H1 (cell line): ENCODE data around the gene SLC35B4. TPM values are rescaled to one million over a fixed set of nuclear protein-coding genes. Genes with fewer than 3 reads are reported as not detected.

Experiments used
- CTCF ChIA-PET: fragments of 300-600 bp; sonication (Branson Sonifier 250); formaldehyde crosslinking; loops from one replicate; lab custom pipeline; 2021; ENCODE audit not compliant: partially characterized antibody; lab: Charles Lee
- POLR2A ChIA-PET: fragments of 300-600 bp; sonication (Branson Sonifier 250); formaldehyde crosslinking; loops from one replicate; lab custom pipeline; 2021; ENCODE audit warnings: inconsistent platforms; ENCODE audit not compliant: partially characterized antibody; lab: Charles Lee
- DNase-seq, 2 experiments: peaks; one replicate each; pipeline versions ENCODE4 v3.0.0 to v3.0.0-alpha.2; 2010 to 2022; ENCODE audit warnings: low spot score in 2 of 2, low read depth in 1 of 2, mixed read lengths in 1 of 2
- FAIRE-seq: peaks from 2 replicates; lab custom pipeline; 2011; peaks lifted over from hg19 to GRCh38; lab: Jason Lieb, UNC
- H2AFZ ChIP-seq: 2 replicates; pipeline ENCODE4 v1.8.1; 2012; ENCODE audit warnings: low read length, inconsistent platforms
- H2AK5ac ChIP-seq: 2 replicates; pipeline ENCODE4 v1.6.1; 2013; ENCODE audit warnings: low read depth, low read length
- H2BK120ac ChIP-seq: replicated peaks from 2 replicates; pipeline ENCODE3; 2013; ENCODE audit warnings: low read depth, low read length, inconsistent platforms
- H2BK12ac ChIP-seq: 2 replicates; pipeline ENCODE4 v1.6.1; 2013; ENCODE audit warnings: low read depth, low read length
- H2BK15ac ChIP-seq: 2 replicates; pipeline ENCODE4 v1.6.1; 2013; ENCODE audit warnings: low read length
- H2BK20ac ChIP-seq: 2 replicates; pipeline ENCODE4 v1.6.1; 2013; ENCODE audit warnings: low read length
- H2BK5ac ChIP-seq: 2 replicates; pipeline ENCODE4 v1.6.1; 2013; ENCODE audit warnings: low read depth, low read length
- H3K14ac ChIP-seq: 2 replicates; pipeline ENCODE4 v1.6.1; 2013; ENCODE audit warnings: inconsistent platforms; ENCODE audit not compliant: insufficient read length
- H3K18ac ChIP-seq: 2 replicates; pipeline ENCODE4 v1.6.1; 2013; ENCODE audit warnings: low read length; ENCODE audit errors: extremely low read depth
- H3K23ac ChIP-seq: 2 replicates; pipeline ENCODE4 v1.6.1; 2013; ENCODE audit warnings: inconsistent platforms; ENCODE audit not compliant: insufficient read length
- H3K23me2 ChIP-seq: 2 replicates; pipeline ENCODE4 v1.6.1; 2013; ENCODE audit warnings: low read depth, low read length
- H3K27ac ChIP-seq: 2 replicates; pipeline ENCODE4 v1.6.1; 2011; ENCODE audit warnings: low read depth, low read length, inconsistent platforms
- H3K27me3 ChIP-seq, 4 experiments: replicated peaks in 1 of 4; 1 replicate in 1 of 4; 2 replicates in 3 of 4; pipeline versions ENCODE4 v1.6.1 to v1.8.1; 2011 to 2013; ENCODE audit warnings: low read length in 3 of 4, mild to moderate bottlenecking in 3 of 4, inconsistent platforms in 2 of 4, mixed read lengths in 2 of 4, moderate library complexity in 1 of 4; ENCODE audit not compliant: control insufficient read depth in 3 of 4, insufficient read depth in 3 of 4; ENCODE audit errors: extremely low read depth in 1 of 4
- H3K36me3 ChIP-seq, 4 experiments: 2 replicates each; pipeline versions ENCODE4 v1.6.1 to v1.8.1; 2011 to 2013; ENCODE audit warnings: mild to moderate bottlenecking in 4 of 4, low read length in 3 of 4, moderate library complexity in 2 of 4, control low read depth in 1 of 4, inconsistent platforms in 1 of 4; ENCODE audit not compliant: insufficient read depth in 4 of 4, control insufficient read depth in 2 of 4
- H3K4ac ChIP-seq: replicated peaks from 2 replicates; pipeline ENCODE3; 2013; ENCODE audit warnings: low read length, low read depth, mixed read lengths, inconsistent platforms; ENCODE audit not compliant: insufficient read length
- H3K4me1 ChIP-seq, 4 experiments: replicated peaks in 1 of 4; 1 replicate in 1 of 4; 2 replicates in 3 of 4; pipeline versions ENCODE4 v1.6.1 to v1.8.1; 2011 to 2013; ENCODE audit warnings: low read length in 3 of 4, inconsistent platforms in 2 of 4, mixed read lengths in 1 of 4; ENCODE audit not compliant: insufficient read depth in 4 of 4, control insufficient read depth in 3 of 4
- H3K4me2 ChIP-seq, 2 experiments: 2 replicates each; pipeline versions ENCODE4 v1.6.1 to v1.8.1; 2011 to 2013; ENCODE audit warnings: low read depth in 2 of 2, low read length in 2 of 2, control low read depth in 1 of 2, inconsistent platforms in 1 of 2, mild to moderate bottlenecking in 1 of 2; ENCODE audit not compliant: insufficient read depth in 1 of 2
- H3K4me3 ChIP-seq, 4 experiments: fragments of 200-600, 300-600 bp in 1 of 4; sonication (generic), shearing (Covaris generic), sonication (Bioruptor Twin) in 1 of 4; 2 replicates each; pipeline versions ENCODE4 v1.5.1 to v1.8.1; 2011 to 2016; ENCODE audit warnings: low read length in 4 of 4, low read depth in 3 of 4, control low read depth in 2 of 4, inconsistent platforms in 2 of 4, mild to moderate bottlenecking in 2 of 4, mixed read lengths in 1 of 4, moderate library complexity in 1 of 4; ENCODE audit not compliant: insufficient read depth in 2 of 4; ENCODE audit errors: extremely low read depth in 1 of 4
- H3K56ac ChIP-seq: replicated peaks from 2 replicates; pipeline ENCODE3; 2013; ENCODE audit warnings: low read depth, mild to moderate bottlenecking, mixed read lengths, low read length, inconsistent platforms; ENCODE audit not compliant: insufficient read length
- H3K79me1 ChIP-seq: 2 replicates; pipeline ENCODE4 v1.6.1; 2013; ENCODE audit warnings: low read depth, low read length, control low read depth
- H3K79me2 ChIP-seq, 2 experiments: 2 replicates each; pipeline versions ENCODE4 v1.6.1 to v1.8.1; 2012 to 2013; ENCODE audit warnings: low read length in 2 of 2, mild to moderate bottlenecking in 2 of 2, inconsistent platforms in 1 of 2; ENCODE audit not compliant: insufficient read depth in 2 of 2, control insufficient read depth in 1 of 2
- H3K9ac ChIP-seq, 4 experiments: replicated peaks in 1 of 4; 1 replicate in 1 of 4; 2 replicates in 3 of 4; pipeline versions ENCODE4 v1.6.1 to v1.8.1; 2011 to 2013; ENCODE audit warnings: low read depth in 3 of 4, low read length in 3 of 4, control low read depth in 2 of 4, mild to moderate bottlenecking in 2 of 4, moderate library complexity in 2 of 4, inconsistent platforms in 1 of 4; ENCODE audit errors: extremely low read depth in 1 of 4
- H3K9me3 ChIP-seq, 2 experiments: 2 replicates each; pipeline versions ENCODE4 v1.6.1 to v1.8.1; 2012 to 2013; ENCODE audit warnings: mild to moderate bottlenecking in 2 of 2, moderate library complexity in 2 of 2, control low read depth in 1 of 2, inconsistent platforms in 1 of 2, low read depth in 1 of 2, low read length in 1 of 2, mixed read lengths in 1 of 2; ENCODE audit not compliant: insufficient read depth in 2 of 2
- H4K20me1 ChIP-seq, 2 experiments: replicated peaks in 1 of 2; 2 replicates each; pipeline versions ENCODE3 to v1.8.1; 2011 to 2013; ENCODE audit warnings: inconsistent platforms in 2 of 2, low read length in 2 of 2, mild to moderate bottlenecking in 1 of 2; ENCODE audit not compliant: insufficient read depth in 2 of 2, control insufficient read depth in 1 of 2
- H4K5ac ChIP-seq: 2 replicates; pipeline ENCODE4 v1.6.1; 2013; ENCODE audit warnings: low read length, low read depth, mixed read lengths, inconsistent platforms; ENCODE audit not compliant: insufficient read length
- H4K8ac ChIP-seq: 2 replicates; pipeline ENCODE4 v1.8.0; 2013; ENCODE audit warnings: mild to moderate bottlenecking, moderate library complexity, low read length, inconsistent platforms; ENCODE audit not compliant: insufficient read depth; ENCODE audit errors: extremely low read depth
- H4K91ac ChIP-seq: replicated peaks from 2 replicates; pipeline ENCODE3; 2013; ENCODE audit warnings: low read length, mixed read lengths, inconsistent platforms; ENCODE audit not compliant: insufficient read length
- BRCA1 ChIP-seq: IDR thresholded peaks from 2 replicates; pipeline ENCODE4 v1.6.1; 2012; ENCODE audit warnings: low read depth, low read length, improper control_type of control experiment
- EP300 ChIP-seq, 2 experiments: IDR thresholded peaks; 1 replicate in 1 of 2; 2 replicates in 1 of 2; pipeline ENCODE4 v1.6.1; 2011 to 2012; ENCODE audit warnings: low read depth in 2 of 2, low read length in 2 of 2, mild to moderate bottlenecking in 2 of 2, borderline replicate concordance in 1 of 2, inconsistent platforms in 1 of 2, moderate library complexity in 1 of 2
- KDM1A ChIP-seq: fragments of 200-600, 300-600 bp; sonication (generic); IDR thresholded peaks from 2 replicates; pipeline ENCODE4 v1.7.1; 2016; ENCODE audit warnings: mild to moderate bottlenecking, low read length, borderline replicate concordance
- PHF8 ChIP-seq: fragments of 200-600 bp; sonication (generic); conservative IDR thresholded peaks from 2 replicates; pipeline ENCODE4 v1.7.1; 2012; ENCODE audit warnings: low read depth, mild to moderate bottlenecking, inconsistent platforms, low read length, moderate library complexity
- POU5F1 ChIP-seq: IDR thresholded peaks from 2 replicates; pipeline ENCODE4 v1.6.1; 2011; ENCODE audit warnings: low read depth, mild to moderate bottlenecking, low read length, moderate library complexity
- SP4 ChIP-seq: IDR thresholded peaks from 2 replicates; pipeline ENCODE4 v1.6.1; 2012; ENCODE audit warnings: low read length, inconsistent platforms
- TBP ChIP-seq: IDR thresholded peaks from 2 replicates; pipeline ENCODE4 v1.6.1; 2011; ENCODE audit warnings: low read depth, low read length, improper control_type of control experiment
- WGBS, 2 experiments: shearing (Covaris generic) in 1 of 2; methylation state at CpG; one replicate each; pipeline versions ENCODE4 v1.1.6 to v1.1.7; 2013 to 2015; ENCODE audit warnings: low lambda C conversion rate in 2 of 2, mixed read lengths in 2 of 2, inconsistent platforms in 1 of 2, low coverage in 1 of 2, missing lambda C conversion rate in 1 of 2; ENCODE audit not compliant: insufficient replicate concordance in 2 of 2, insufficient coverage in 1 of 2, insufficient read length in 1 of 2; ENCODE audit errors: extremely low coverage in 1 of 2, missing lambda C conversion rate in 1 of 2; 5-methylcytosine and 5-hydroxymethylcytosine counted together
- polyA plus RNA-seq, 7 experiments: library from polyadenylated mRNA; depleted of rRNA in 3 of 7; stranded (reverse) in 5 of 7; unstranded in 2 of 7; fragments of >200 nt in 5 of 7; fragments of 200-250 nt in 2 of 7; gene quantifications; 1 replicate in 5 of 7; 2 replicates in 1 of 7; 4 replicates in 1 of 7; pipeline versions ENCODE4 v1.2.1 to v1.2.3, GENCODE V29; 2011 to 2013; ENCODE audit warnings: missing spikeins in 2 of 7, mixed read lengths in 2 of 7
- total RNA-seq: library from RNA; stranded (reverse); fragmentation: NEBNext Ultra II Directional; extraction: Animal tissue kit (Norgen Biotek cat#: 25700); gene quantifications from 2 replicates; pipeline ENCODE4 v1.2.1, GENCODE V29; 2021

SLC35B4 gene
- total and polyA plus RNA-seq, 2 of the 8 experiments (the other 6 are each of a cell fraction or from before 2014, with no cell fraction given), result 28.9 to 34.6 TPM

GRCh38 chr7:134307320-134307719, 9.4 kb downstream of the SLC35B4 start:
- 93% methylated on average over 1 of the region's 1 CpG; no CpG with 5 or more reads in 1 of the 2 experiments for WGBS, 2 experiments
- no peaks in the 10 kb centered on the region for H3K27me3 ChIP-seq
- ChIA-PET CTCF (no interaction called here), POLR2A (no interaction called here)
- no peak overlapping the region for H2AK5ac ChIP-seq
- H4K91ac ChIP-seq, result no peak overlapping the region
- H3K14ac ChIP-seq, result no peak overlapping the region
- H3K18ac ChIP-seq, result no peak overlapping the region
- DNase-seq (no peak), FAIRE-seq (no peak)
- H2BK120ac ChIP-seq, result no peak overlapping the region
- peaks cover 0 to 3% of the 10 kb centered on the region in 2 experiments for H4K20me1 ChIP-seq
- no peaks in the 10 kb centered on the region for H3K4me1 ChIP-seq
- no peaks in the 10 kb centered on the region for H3K79me1 ChIP-seq
- H4K8ac ChIP-seq, result no peak overlapping the region
- H2AFZ ChIP-seq, result no peak overlapping the region
- no peak overlapping the region for H3K27ac ChIP-seq
- no peaks in the 10 kb centered on the region for H3K9me3 ChIP-seq
- no peak overlapping the region for H3K56ac ChIP-seq
- H2BK12ac ChIP-seq, result no peak overlapping the region
- H2BK15ac ChIP-seq, result no peak overlapping the region
- H2BK20ac ChIP-seq, result no peak overlapping the region
- 0 out of 4 replicates have a peak, but pooled peaks cover 0 to 2% of the 10 kb centered on the region in 2 experiments for H3K79me2 ChIP-seq
- no peak overlapping the region for H3K4me3 ChIP-seq
- H3K4me2 ChIP-seq, result no peak overlapping the region
- no peak overlapping the region for H2BK5ac ChIP-seq
- H3K23me2 ChIP-seq, result no peaks in the 10 kb centered on the region
- H3K36me3 ChIP-seq, result peaks cover 3 to 26% (median 10%) of the 10 kb centered on the region in 4 experiments; a peak in 7 of 8 replicates
- no peak overlapping the region for H3K23ac ChIP-seq
- no peak overlapping the region for H3K4ac ChIP-seq
- TF ChIP-seq EP300 (IDR thresholded peaks at IDR 0.05; ENCODE audit: borderline replicate concordance in 1 of 2, low read depth in 2 of 2, low read length in 2 of 2) (no peak), POU5F1 (no peak), BRCA1 (no peak), PHF8 (no peak), SP4 (no peak), TBP (no peak), KDM1A (no peak)
- no peak overlapping the region for H3K9ac ChIP-seq
- H4K5ac ChIP-seq, result no peak overlapping the region
